ENCODE results near the gene ZSCAN5B. TPM values are rescaled to one million over a fixed set of nuclear protein-coding genes. Genes with fewer than 3 reads are reported as not detected.

ZSCAN5B gene, protein sequence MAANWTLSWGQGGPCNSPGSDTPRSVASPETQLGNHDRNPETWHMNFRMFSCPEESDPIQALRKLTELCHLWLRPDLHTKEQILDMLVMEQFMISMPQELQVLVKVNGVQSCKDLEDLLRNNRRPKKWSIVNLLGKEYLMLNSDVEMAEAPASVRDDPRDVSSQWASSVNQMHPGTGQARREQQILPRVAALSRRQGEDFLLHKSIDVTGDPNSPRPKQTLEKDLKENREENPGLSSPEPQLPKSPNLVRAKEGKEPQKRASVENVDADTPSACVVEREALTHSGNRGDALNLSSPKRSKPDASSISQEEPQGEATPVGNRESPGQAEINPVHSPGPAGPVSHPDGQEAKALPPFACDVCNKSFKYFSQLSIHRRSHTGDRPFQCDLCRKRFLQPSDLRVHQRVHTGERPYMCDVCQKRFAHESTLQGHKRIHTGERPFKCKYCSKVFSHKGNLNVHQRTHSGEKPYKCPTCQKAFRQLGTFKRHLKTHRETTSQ
- not detected in 2 replicates for total RNA-seq (2014; rRNA removed; shearing (Covaris generic))

DNA sequence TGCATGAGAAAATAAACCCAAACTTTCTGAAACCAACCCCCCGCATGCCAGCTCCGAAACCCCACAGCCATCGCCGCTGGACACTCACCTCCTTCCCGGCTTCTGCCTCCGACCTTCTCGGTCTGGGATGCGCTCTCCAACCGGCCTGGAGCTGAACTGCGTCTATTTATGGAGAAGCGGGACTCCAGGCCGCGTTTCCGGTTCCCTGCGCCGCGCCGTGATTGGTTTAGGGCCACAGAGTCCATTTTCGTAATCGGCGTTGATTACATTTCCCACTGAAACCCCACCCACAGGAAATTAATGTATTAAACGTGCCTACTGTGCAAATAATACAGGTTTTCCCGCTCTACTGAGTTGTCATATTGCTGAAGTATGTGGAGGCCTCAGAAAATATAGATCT is at the start of gene ZSCAN5B:
TSS of gene ZSCAN5B (minus strand) at position 138 of the 400 bp plus-strand sequence. CDS start 4,731 bp downstream, outside the sequence.

DNA sequence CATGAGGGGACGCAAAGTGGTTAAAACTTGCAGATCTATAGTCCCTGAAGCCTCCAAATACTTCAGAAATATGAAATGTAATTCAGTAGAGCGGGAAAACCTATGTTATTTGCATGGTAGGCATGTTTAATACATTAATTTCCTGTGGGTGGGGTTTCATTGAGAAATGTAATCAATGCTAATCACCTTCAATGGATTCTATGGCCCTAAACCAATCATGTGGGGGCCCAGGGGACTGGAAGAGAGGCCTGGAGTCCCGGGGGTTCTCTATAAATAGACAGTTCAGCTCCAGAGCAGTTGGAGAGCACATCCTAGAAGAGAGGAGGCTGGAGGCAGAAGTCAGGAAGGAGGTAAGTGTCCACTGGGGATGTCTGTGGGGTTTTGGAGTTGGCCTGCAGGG is 4.4 kb upstream of the ZSCAN5B start, which contains the start of gene ZSCAN5C:
TSS of gene ZSCAN5C (plus strand) at position 301 of the 400 bp plus-strand sequence. CDS start 3,641 bp downstream, outside the sequence.

DNA sequence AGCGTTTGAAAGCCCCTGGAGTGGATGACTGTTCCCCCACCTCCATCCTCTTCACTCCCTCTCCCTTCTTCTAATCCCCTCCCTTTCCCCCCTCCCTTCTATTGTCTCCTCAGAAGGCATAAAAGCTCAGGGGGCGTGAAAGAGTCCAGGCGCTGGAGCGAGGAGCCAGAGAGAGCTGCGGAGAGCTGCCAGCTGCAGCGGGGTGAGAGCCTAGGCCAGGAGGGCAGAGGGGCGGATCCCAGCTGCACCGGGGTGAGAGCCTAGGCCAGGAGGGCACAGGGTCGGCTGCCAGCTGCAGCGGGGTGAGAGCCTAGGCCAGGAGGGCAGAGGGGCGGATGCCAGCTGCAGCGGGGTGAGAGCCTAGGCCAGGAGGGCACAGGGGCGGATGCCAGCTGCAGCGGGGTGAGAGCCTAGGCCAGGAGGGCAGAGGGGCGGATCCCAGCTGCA is 21.7 kb downstream of the ZSCAN5B start, which contains the start of gene GALP:
TSS of gene GALP (plus strand) at position 148 of the 447 bp plus-strand sequence. CDS start 1,101 bp downstream, outside the sequence.

DNA sequence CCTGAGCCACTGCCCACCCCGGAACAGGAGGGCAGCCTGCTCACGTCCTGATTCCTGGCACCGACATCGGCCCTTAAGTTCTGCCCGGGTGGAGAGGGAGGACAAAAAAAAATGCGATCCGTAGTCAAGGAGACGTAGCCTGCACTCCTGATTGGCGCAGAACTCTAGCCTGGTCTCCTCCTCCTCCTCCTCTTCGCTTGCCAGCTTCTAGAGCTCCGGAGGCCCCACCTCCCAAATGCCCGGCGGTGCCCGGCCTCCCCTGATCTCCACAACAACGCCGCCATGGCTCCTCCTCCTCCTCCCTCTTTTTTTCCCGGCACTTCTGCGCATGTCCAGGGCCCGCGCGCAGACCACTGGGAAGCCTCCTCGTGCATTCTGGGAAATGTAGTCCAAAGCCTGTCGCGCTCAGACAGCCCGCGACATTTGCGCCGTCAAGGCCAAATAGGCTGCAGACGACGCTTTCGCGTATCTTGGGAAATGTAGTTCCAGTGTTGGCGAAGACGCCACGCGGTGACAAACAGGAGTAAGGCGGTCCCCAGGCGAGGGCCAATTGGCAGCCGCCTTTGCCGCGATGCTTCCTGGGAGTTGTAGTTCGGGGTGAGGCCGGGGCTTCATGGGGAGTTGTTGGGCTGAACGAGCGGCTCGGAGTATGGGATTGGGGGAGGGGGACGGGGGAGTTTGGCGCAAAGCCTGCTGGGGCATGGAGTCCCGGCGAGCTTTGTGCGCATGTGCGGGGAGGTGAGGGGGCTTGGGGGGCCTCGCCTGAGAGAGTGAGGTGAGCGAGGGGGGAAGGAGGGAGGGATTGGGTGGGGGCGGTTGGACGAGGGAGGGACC is 56.8 kb downstream of the ZSCAN5B start, which contains the start of gene ZNF444:
TSS of gene ZNF444 (plus strand) at position 705 of the 834 bp plus-strand sequence. CDS start 5,625 bp downstream, outside the sequence.

Other genes starting within 250 kb of the ZSCAN5B start
- gene NLRP8, start 250.0 kb downstream of the ZSCAN5B start, total RNA-seq (2014; rRNA removed; shearing (Covaris generic)), result not detected in 2 replicates
- gene NLRP5, start 211.0 kb downstream of the ZSCAN5B start, total RNA-seq (2014; rRNA removed; shearing (Covaris generic)), result 0.03 and 0.04 TPM in 2 replicates
- 60.7 and 64.4 TPM in 2 replicates for gene ZNF787, start 76.5 kb downstream of the ZSCAN5B start, total RNA-seq (2014; rRNA removed; shearing (Covaris generic))
- 20.4 and 24.2 TPM in 2 replicates for gene ZNF444, start 56.5 kb downstream of the ZSCAN5B start, total RNA-seq (2014; rRNA removed; shearing (Covaris generic))
- not detected in 2 replicates for gene GALP, start 21.8 kb downstream of the ZSCAN5B start, total RNA-seq (2014; rRNA removed; shearing (Covaris generic))
- not detected in 2 replicates for gene ZSCAN5C, start 4.5 kb upstream of the ZSCAN5B start, total RNA-seq (2014; rRNA removed; shearing (Covaris generic))
- not detected in 2 replicates for gene EDDM13, start 75.0 kb upstream of the ZSCAN5B start, total RNA-seq (2014; rRNA removed; shearing (Covaris generic))
- gene ZSCAN5A, start 117.1 kb upstream of the ZSCAN5B start, total RNA-seq (2014; rRNA removed; shearing (Covaris generic)), result 11.4 and 11.6 TPM in 2 replicates
- 1.7 and 2.5 TPM in 2 replicates for gene ZNF582, start 195.8 kb upstream of the ZSCAN5B start, total RNA-seq (2014; rRNA removed; shearing (Covaris generic))
- gene ZNF583, start 206.5 kb upstream of the ZSCAN5B start, total RNA-seq (2014; rRNA removed; shearing (Covaris generic)), result 2.5 and 2.9 TPM in 2 replicates